Psoas muscle (tissue), 8 donors: ENCODE data around the gene MXD4. TPM values are rescaled to one million over a fixed set of nuclear protein-coding genes. Genes with fewer than 3 reads are reported as not detected.
A peak's percentile ranks its signal among the peaks of the same experiment; 100 is the strongest.

Source experiments
- ATAC-seq, 4 donors: fragments of 200-7000 bp; cut with Tn5 transposase; one replicate each; pipeline ENCODE4 v1.9.1; 2020; ENCODE audit warnings: moderate library complexity in 3 of 4, mild to moderate bottlenecking in 2 of 4
- DNase-seq, 2 donors: peaks; one replicate each; pipeline ENCODE4 v3.0.0-alpha.2; 2020
- H3K27ac ChIP-seq: fragments of 200-600 bp; one replicate; pipeline ENCODE4 v1.8.0; 2022
- H3K27me3 ChIP-seq, 3 donors: fragments of 200-600 bp in 1 of 3; one replicate each; pipeline versions ENCODE4 v1.6.1 to v1.8.0; 2013 to 2022; ENCODE audit warnings: low read length in 2 of 3, mild to moderate bottlenecking in 2 of 3, moderate library complexity in 1 of 3; ENCODE audit not compliant: insufficient read depth in 3 of 3
- H3K36me3 ChIP-seq, 2 donors: fragments of 200-600 bp in 1 of 2; one replicate each; pipeline versions ENCODE4 v1.6.1 to v1.8.0; 2013 to 2022; ENCODE audit warnings: low read depth in 1 of 2, mild to moderate bottlenecking in 1 of 2, moderate library complexity in 1 of 2; ENCODE audit not compliant: insufficient read depth in 1 of 2
- H3K4me1 ChIP-seq: fragments of 200-600 bp; one replicate; pipeline ENCODE4 v1.8.0; 2022
- H3K4me3 ChIP-seq: fragments of 200-600 bp; one replicate; pipeline ENCODE4 v1.8.0; 2022; ENCODE audit warnings: mild to moderate bottlenecking
- H3K9me3 ChIP-seq: fragments of 200-600 bp; one replicate; pipeline ENCODE4 v1.8.0; 2022
- WGBS, 3 donors: extraction: QIAGEN DNeasy Blood & Tissue Kit; methylation state at CpG; one replicate each; pipeline versions ENCODE4 v1.1.6 to v1.1.7; 2013; 5-methylcytosine and 5-hydroxymethylcytosine counted together
- intact Hi-C, 2 donors: fragments of 100-400 bp; cut with DNase I; formaldehyde crosslinking; loops; one replicate each; pipeline versions ENCODE4 v1.11.0 to v1.14.2; 2022
- polyA plus RNA-seq, 3 donors: library from polyadenylated mRNA; stranded (reverse); fragments of 200-250 nt; gene quantifications; one replicate each; pipeline ENCODE4 v1.2.3, GENCODE V29; 2013
- total RNA-seq, 4 donors: library from RNA; stranded (reverse); fragmentation: NEBNext Ultra II Directional in 2 of 4; extraction: Animal tissue kit (Norgen Biotek cat#: 25700) in 2 of 4; gene quantifications; one replicate each; pipeline versions ENCODE4 v1.2.1 to v1.2.4, GENCODE V29; 2021 to 2023
- TF ChIP-seq, protein P1 (sequence below): fragments of 200-600 bp; IDR thresholded peaks from one replicate; pipeline ENCODE4 v1.8.0; 2022; ENCODE audit warnings: antibody characterized with exemption
- donor health status: healthy with polysubstance abuse.
- donor health status: DM: no; HTN: no; CAD: no; lungs with moderate emphysema.
- donor health status: Bipolar disorder and iron deficiency.
- donor health status: healthy.
- donor health status: DM: yes; HTN: yes; CAD: no.
- donor health status: DM: no; HTN: no; CAD: no.
- donor health status: DM: no; HTN: no; CAD: no.
- donor health status: DM: yes; HTN: yes; CAD: no.

The MXD4 gene
- total and polyA plus RNA-seq, 7 donors, result 15.4 to 36.7 (median 29.9) TPM

- 4 to 15% (median 6%) methylated on average over 8 of the region's 8 CpGs for WGBS, 3 donors
- intact Hi-C loops, result loop anchor here in 1 of 2 donors (5.0 kb wide), 1 partner anchor 136 kb away; no protein-coding TSS in a partner anchor
- Histone ChIP-seq H3K27me3 (no peaks in the 10 kb centered on the region), H3K36me3 (no peaks in the 10 kb centered on the region), H3K4me1 (peaks cover 52% of the 10 kb centered on the region), H3K4me3 (peak overlapping the region; percentile 34), H3K9me3 (no peaks in the 10 kb centered on the region), H3K27ac (peak overlapping the region; percentile 67)
- TF ChIP-seq, protein P1, sequence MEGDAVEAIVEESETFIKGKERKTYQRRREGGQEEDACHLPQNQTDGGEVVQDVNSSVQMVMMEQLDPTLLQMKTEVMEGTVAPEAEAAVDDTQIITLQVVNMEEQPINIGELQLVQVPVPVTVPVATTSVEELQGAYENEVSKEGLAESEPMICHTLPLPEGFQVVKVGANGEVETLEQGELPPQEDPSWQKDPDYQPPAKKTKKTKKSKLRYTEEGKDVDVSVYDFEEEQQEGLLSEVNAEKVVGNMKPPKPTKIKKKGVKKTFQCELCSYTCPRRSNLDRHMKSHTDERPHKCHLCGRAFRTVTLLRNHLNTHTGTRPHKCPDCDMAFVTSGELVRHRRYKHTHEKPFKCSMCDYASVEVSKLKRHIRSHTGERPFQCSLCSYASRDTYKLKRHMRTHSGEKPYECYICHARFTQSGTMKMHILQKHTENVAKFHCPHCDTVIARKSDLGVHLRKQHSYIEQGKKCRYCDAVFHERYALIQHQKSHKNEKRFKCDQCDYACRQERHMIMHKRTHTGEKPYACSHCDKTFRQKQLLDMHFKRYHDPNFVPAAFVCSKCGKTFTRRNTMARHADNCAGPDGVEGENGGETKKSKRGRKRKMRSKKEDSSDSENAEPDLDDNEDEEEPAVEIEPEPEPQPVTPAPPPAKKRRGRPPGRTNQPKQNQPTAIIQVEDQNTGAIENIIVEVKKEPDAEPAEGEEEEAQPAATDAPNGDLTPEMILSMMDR, result no peak
- peak; percentile 76 to 89 for DNase-seq
- ATAC-seq, result peak in 2 of 4 donors; percentile 22 to 30
Measured at GRCh38 chr4:2266181-2266580, 4.3 kb upstream of the MXD4 start.

- H3K27ac ChIP-seq, result peak overlapping the region; percentile 67
- DNase-seq (peak; percentile 19 to 51), ATAC-seq (no peak)
- H3K36me3 ChIP-seq, result no peaks in the 10 kb centered on the region
- H3K4me1 ChIP-seq, result peaks cover 53% of the 10 kb centered on the region
- no peaks in the 10 kb centered on the region for H3K27me3 ChIP-seq
- H3K9me3 ChIP-seq, result no peaks in the 10 kb centered on the region
- intact Hi-C loops, result loop anchor here in 1 of 2 donors (5.0 kb wide), 1 partner anchor 137 kb away; no protein-coding TSS in a partner anchor
- TF ChIP-seq, protein P1, result no peak
- WGBS, 3 donors, result 64 to 67% (median 67%) methylated on average over 15 to 19 of the region's 19 CpGs
- H3K4me3 ChIP-seq, result peak overlapping the region; percentile 34
Measured at GRCh38 chr4:2265113-2266110, 3.5 kb upstream of the MXD4 start.

GRCh38 chr4:2264481-2265041 is 2.7 kb upstream of the MXD4 start:
- DNase-seq (peak; percentile 13 to 56), ATAC-seq (no peak)
- H3K4me1 ChIP-seq, result peaks cover 53% of the 10 kb centered on the region
- intact Hi-C loops, result loop anchor here in 1 of 2 donors (5.0 kb wide), 1 partner anchor 138 kb away; no protein-coding TSS in a partner anchor
- no peak overlapping the region for H3K4me3 ChIP-seq
- no peaks in the 10 kb centered on the region for H3K9me3 ChIP-seq
- TF ChIP-seq, protein P1, result no peak
- no peaks in the 10 kb centered on the region for H3K36me3 ChIP-seq
- no peaks in the 10 kb centered on the region for H3K27me3 ChIP-seq
- peak overlapping the region; percentile 67 for H3K27ac ChIP-seq
- 77 to 83% (median 81%) methylated on average over 5 to 6 of the region's 6 CpGs for WGBS, 3 donors

GRCh38 chr4:2263926-2264321 is 2.0 kb upstream of the MXD4 start:
- no peaks in the 10 kb centered on the region for H3K27me3 ChIP-seq
- TF ChIP-seq, protein P1, result no peak
- 81 to 86% (median 82%) methylated on average over 6 of the region's 6 CpGs for WGBS, 3 donors
- peak; percentile 7 to 45 for DNase-seq
- peaks cover 0 to 4% of the 10 kb centered on the region in 2 donors for H3K36me3 ChIP-seq
- H3K9me3 ChIP-seq, result no peaks in the 10 kb centered on the region
- intact Hi-C loops, result no loop called here
- H3K4me3 ChIP-seq, result no peak overlapping the region
- no peak overlapping the region for H3K27ac ChIP-seq
- peaks cover 53% of the 10 kb centered on the region for H3K4me1 ChIP-seq
- no peak for ATAC-seq
